GM18868 (cell line): ENCODE data around the gene FALEC.
A peak's percentile ranks its signal among the peaks of the same experiment; 100 is the strongest.

Source experiments
- ATAC-seq: cut with Tn5 transposase; IDR thresholded peaks from one replicate; pipeline ENCODE4 v1.9.1; 2021; ENCODE audit warnings: mild to moderate bottlenecking, moderate library complexity; ENCODE audit not compliant: unreplicated experiment

Gene FALEC

GRCh38 chr1:150515328-150516049 is at the start of gene FALEC:
Gene FALEC, plus strand, starts transcription at chr1:150515752.
- peak; percentile 96 for ATAC-seq

- no peak for ATAC-seq
These were observed 48.6 kb upstream of the FALEC start for GRCh38 chr1:150466964-150467363.

GRCh38 chr1:150469291-150469690 is 46.3 kb upstream of the FALEC start:
- ATAC-seq, result no peak

GRCh38 chr1:150472601-150473200 is 42.9 kb upstream of the FALEC start:
- no peak for ATAC-seq

- no peak for ATAC-seq
These were observed 41.9 kb upstream of the FALEC start for GRCh38 chr1:150473659-150474058.

GRCh38 chr1:150474869-150475268 is 40.7 kb upstream of the FALEC start:
- no peak for ATAC-seq

GRCh38 chr1:150476754-150477153 is 38.8 kb upstream of the FALEC start:
- no peak for ATAC-seq

- no peak for ATAC-seq
These were observed 38.2 kb upstream of the FALEC start for GRCh38 chr1:150477320-150477719.

GRCh38 chr1:150477733-150478132 is 37.8 kb upstream of the FALEC start:
- ATAC-seq, result no peak

- ATAC-seq, result no peak
These were observed 36.2 kb upstream of the FALEC start for GRCh38 chr1:150479370-150479769.

- no peak for ATAC-seq
These were observed 35.6 kb upstream of the FALEC start for GRCh38 chr1:150479927-150480352.

- no peak for ATAC-seq
These were observed 31.1 kb upstream of the FALEC start for GRCh38 chr1:150484431-150484830.

GRCh38 chr1:150484861-150485260 is 30.7 kb upstream of the FALEC start:
- no peak for ATAC-seq

- ATAC-seq, result peak; percentile 100
These were observed 28.4 kb upstream of the FALEC start, which contains the start of gene TARS2 for GRCh38 chr1:150486966-150487762. Gene TARS2, plus strand, starts transcription at chr1:150487419. Its CDS starts 32 bp downstream, at chr1:150487451.

- ATAC-seq, result no peak
These were observed 27.8 kb upstream of the FALEC start for GRCh38 chr1:150487763-150488115.

GRCh38 chr1:150493175-150493574 is 22.4 kb upstream of the FALEC start:
- ATAC-seq, result no peak

- ATAC-seq, result no peak
These were observed 17.2 kb upstream of the FALEC start for GRCh38 chr1:150498342-150498741.

GRCh38 chr1:150505431-150505830 is 10.1 kb upstream of the FALEC start:
- ATAC-seq, result no peak

GRCh38 chr1:150507912-150508864 is 7.4 kb upstream of the FALEC start, which contains the start of gene ECM1:
Gene ECM1, plus strand, starts transcription at chr1:150508109. Its CDS starts 101 bp downstream, at chr1:150508210.
- ATAC-seq, result no peak

- ATAC-seq, result no peak
These were observed 6.6 kb upstream of the FALEC start for GRCh38 chr1:150508982-150509381.

GRCh38 chr1:150511551-150511950 is 4.0 kb upstream of the FALEC start:
- ATAC-seq, result no peak
